Urinary bladder (tissue), 4 donors: ENCODE data around the gene MRPL1. TPM values are rescaled to one million over a fixed set of nuclear protein-coding genes. Genes with fewer than 3 reads are reported as not detected.
"Not testable (repeated sequence)": the region's sequence is repeated elsewhere in the genome, so short reads cannot be mapped to it uniquely, and the experiment has no call there.

Source experiments
- DNase-seq: peaks from one replicate; pipeline ENCODE4 v3.0.0-alpha.2; 2015; ENCODE audit errors: extremely low spot score
- H3K27ac ChIP-seq: one replicate; pipeline ENCODE4 v1.5.1; 2013; ENCODE audit warnings: low read depth, mild to moderate bottlenecking, moderate library complexity
- H3K36me3 ChIP-seq: one replicate; pipeline ENCODE4 v1.6.1; 2013; ENCODE audit warnings: mild to moderate bottlenecking, moderate library complexity; ENCODE audit not compliant: insufficient read depth
- H3K4me1 ChIP-seq: one replicate; pipeline ENCODE4 v1.6.1; 2013; ENCODE audit warnings: mild to moderate bottlenecking, moderate library complexity; ENCODE audit not compliant: insufficient read depth
- H3K4me3 ChIP-seq: one replicate; pipeline ENCODE4 v1.5.1; 2013; ENCODE audit warnings: low read depth, low read length
- WGBS: extraction: QIAGEN DNeasy Blood & Tissue Kit; methylation state at CpG from one replicate; pipeline ENCODE4 v1.1.7; 2013; 5-methylcytosine and 5-hydroxymethylcytosine counted together
- polyA plus RNA-seq: library from polyadenylated mRNA; stranded (reverse); fragments of 200-250 nt; gene quantifications from one replicate; pipeline ENCODE4 v1.2.3, GENCODE V29; 2013
- total RNA-seq: library from RNA; depleted of rRNA; stranded (reverse); fragments of >200 nt; gene quantifications from one replicate; pipeline ENCODE4 v1.2.3, GENCODE V29; 2014
- donor health status: healthy with polysubstance abuse.
- donor health status: healthy.

The MRPL1 gene
- total and polyA plus RNA-seq, 2 donors: 22.8 to 42.8 TPM

DNA sequence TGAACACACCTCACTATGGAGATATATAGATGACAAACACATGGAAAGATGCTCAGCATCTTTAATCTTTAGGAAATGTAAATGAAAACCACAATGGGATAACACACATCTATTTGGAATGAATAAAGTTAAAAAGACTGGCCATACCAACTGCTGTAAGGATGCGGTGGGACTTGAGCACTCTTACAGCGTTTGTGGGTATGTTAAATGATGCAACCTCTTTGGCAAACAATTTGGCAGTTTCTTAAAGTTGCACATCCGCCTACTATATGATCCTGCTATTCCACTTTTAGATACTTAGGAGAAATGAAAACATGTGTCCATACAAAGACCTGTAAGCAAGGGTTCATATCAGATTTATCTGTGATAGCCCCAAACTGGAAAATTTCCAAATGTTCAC, 50.7 kb downstream of the MRPL1 start:
- H3K4me1 ChIP-seq: no peaks in the 10 kb centered on the region
- no peak overlapping the region for H3K4me3 ChIP-seq
- H3K27ac ChIP-seq: no peak overlapping the region
- 88% methylated on average over 3 of the region's 3 CpGs for WGBS
- DNase-seq: no peak
- peaks cover 5% of the 10 kb centered on the region for H3K36me3 ChIP-seq

DNA sequence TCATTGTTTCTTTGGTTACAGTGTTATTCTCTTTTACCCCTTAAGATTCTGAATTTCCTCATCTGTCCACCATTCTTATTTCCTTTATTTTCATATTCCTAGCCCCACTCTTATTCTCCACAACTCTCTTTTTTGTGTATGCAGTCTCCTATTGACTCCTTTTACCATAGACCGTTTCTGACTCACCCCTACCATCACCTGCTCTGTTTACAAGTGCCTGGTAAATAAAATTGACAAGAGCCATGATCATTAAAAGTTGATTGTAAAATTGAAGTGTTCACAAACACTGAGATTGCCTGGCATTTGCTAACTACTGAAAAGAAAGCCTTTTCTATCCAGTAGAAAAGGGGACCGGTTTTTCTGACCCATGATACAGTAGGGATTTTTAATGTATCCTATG, 54.4 kb downstream of the MRPL1 start:
- Histone ChIP-seq H3K27ac (no peak overlapping the region), H3K4me1 (no peaks in the 10 kb centered on the region), H3K36me3 (no peaks in the 10 kb centered on the region), H3K4me3 (no peak overlapping the region)
- WGBS: 91% methylated on average over 2 of the region's 2 CpGs
- no peak for DNase-seq

- DNase-seq: no peak
- Histone ChIP-seq H3K4me3 (no peak overlapping the region), H3K36me3 (no peaks in the 10 kb centered on the region), H3K27ac (no peak overlapping the region), H3K4me1 (no peaks in the 10 kb centered on the region)
- WGBS: 95% methylated on average over 5 of the region's 5 CpGs
Measured at GRCh38 chr4:77917601-77918000, 55.0 kb downstream of the MRPL1 start.

DNA sequence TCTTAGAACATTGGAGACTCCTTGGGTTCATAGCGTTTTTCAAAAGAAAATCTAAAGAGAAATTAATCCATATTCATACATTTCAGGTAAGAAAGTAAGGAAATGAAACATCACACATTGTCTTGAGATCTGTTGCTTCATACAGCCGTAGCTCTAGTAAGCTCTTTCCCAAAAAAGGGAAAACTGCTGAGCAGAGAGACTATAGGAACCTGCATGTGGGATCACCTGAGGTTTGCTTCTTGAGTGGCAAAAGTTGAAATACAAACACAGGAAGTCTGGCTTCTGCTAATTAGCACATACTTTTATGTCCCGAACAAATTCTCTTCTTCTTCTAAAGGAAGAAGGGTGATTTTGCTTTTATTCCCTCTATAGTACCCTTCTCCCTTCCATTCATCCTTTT, 57.7 kb downstream of the MRPL1 start:
- 80% methylated on average over 3 of the region's 3 CpGs for WGBS
- no peak for DNase-seq
- Histone ChIP-seq H3K27ac (no peak overlapping the region), H3K36me3 (peaks cover 3% of the 10 kb centered on the region), H3K4me3 (no peak overlapping the region), H3K4me1 (no peaks in the 10 kb centered on the region)

DNA sequence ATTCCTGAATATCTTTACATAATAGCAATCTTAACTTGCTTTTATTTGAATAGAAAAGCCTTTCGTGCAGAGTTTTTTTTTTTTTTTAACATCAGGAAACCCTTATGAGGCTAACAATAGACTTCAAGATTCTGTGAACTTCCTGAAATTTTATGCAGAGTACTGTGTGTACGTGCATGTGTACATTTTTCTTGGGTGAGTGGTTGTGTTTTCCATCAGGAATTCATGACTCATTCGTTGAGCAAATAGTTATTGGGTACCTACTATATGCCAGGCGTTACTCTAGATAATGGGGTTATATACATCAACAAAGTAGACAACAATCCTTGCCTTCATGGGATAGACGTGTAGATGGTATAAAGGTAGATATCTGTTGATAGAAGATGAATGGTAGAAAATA, 59.1 kb downstream of the MRPL1 start:
- 75% methylated on average over 5 of the region's 5 CpGs for WGBS
- DNase-seq: no peak
- Histone ChIP-seq H3K36me3 (peaks cover 3% of the 10 kb centered on the region), H3K4me1 (no peaks in the 10 kb centered on the region), H3K27ac (no peak overlapping the region), H3K4me3 (no peak overlapping the region)

- Histone ChIP-seq H3K36me3 (peaks cover 3% of the 10 kb centered on the region), H3K4me1 (no peaks in the 10 kb centered on the region), H3K4me3 (no peak overlapping the region), H3K27ac (no peak overlapping the region)
- DNase-seq: no peak
- 97% methylated on average over 4 of the region's 4 CpGs for WGBS
Measured at GRCh38 chr4:77922158-77923094, 59.8 kb downstream of the MRPL1 start.

DNA sequence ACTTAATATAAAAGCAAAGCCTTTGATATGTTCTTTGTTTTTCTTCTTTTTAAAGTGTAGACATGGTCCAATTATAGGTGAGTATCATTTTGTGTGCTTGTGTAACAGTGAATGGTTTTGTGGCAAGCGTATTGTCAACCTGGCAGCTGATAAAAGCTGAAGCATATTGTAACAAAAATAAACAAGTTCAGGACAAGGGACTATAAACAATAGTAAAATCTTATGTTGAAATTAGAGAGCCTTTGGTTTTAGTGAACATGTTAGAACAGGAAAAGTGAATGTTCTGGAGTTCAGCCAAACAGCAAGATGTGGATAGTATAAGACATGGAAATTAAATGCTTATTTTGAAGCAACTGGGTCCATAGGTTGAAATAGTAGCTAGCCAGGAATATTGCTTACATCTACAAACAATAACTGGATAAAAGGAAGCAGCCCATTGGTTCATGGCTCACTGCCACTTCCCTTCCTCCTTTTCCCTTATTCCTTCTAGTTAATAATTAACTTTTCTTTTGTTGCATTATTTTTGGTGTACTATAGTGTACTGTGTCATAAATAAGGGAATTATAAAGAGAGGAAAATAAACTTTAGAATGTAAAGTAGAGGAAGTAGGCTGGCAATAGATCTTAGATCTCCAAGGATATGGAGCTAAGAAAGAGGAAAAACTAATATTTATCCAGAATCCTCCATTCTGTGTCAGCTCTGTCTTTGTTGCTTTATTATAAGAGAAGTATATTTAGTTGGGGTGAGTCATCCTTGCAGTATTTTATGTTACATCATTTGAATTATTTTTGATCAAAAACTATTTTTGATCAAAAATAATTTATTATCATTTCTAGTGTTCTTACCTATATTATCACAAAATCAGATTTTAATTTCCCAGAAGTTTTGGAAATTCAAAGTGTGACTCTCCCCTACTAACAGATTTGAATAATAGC, 65.6 kb downstream of the MRPL1 start:
- Histone ChIP-seq H3K4me3 (no peak overlapping the region), H3K4me1 (no peaks in the 10 kb centered on the region), H3K27ac (no peak overlapping the region), H3K36me3 (peaks cover 3% of the 10 kb centered on the region)
- peak; percentile 49 for DNase-seq
- WGBS: 54% methylated on average over 1 of the region's 1 CpG

DNA sequence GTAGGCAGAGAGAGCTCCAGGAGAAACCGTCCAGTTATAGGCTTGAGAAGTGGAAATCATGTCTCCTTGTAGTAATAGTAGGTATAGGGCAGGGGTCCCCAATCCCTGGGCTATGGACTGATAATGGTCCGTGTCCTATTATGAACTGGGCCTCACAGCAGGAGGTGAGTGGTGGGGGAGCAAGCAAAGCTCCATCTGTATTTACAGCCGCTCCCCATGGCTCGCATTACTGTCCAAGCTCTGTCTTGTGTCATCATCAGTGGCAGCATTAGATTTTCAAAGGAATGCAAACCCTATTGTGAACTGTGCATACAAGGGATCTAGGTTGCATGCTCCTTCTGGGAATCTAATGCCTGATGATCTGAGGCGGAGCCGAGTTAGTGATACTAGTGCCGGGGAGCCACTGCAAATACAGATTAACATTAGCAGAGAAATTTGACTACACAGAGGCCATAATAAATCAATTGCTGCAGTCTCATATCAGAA, 67.6 kb downstream of the MRPL1 start:
- no peak overlapping the region for H3K27ac ChIP-seq
- no peaks in the 10 kb centered on the region for H3K4me1 ChIP-seq
- H3K36me3 ChIP-seq: no peaks in the 10 kb centered on the region
- WGBS: 92% methylated on average over 7 of the region's 7 CpGs
- no peak for DNase-seq
- H3K4me3 ChIP-seq: no peak overlapping the region

DNA sequence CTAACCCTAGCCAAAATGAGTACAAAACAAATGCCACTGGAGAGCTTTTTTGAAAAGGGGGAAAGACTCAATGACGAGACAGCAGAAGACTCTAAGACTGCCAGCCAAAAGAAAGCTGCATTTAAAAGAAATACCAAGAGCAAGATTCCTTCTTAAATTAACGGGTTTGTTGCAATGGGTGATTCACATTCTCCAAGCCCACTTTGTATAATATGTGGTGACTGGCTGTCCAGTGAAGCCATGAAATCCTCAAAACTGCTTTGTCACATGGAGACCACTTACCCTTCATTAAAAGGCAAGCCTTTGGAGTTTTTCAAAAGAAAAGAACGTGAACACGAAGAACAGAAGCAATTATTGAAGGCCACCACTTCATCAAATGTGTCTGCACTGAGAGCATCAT, 68.2 kb downstream of the MRPL1 start:
- no peak for DNase-seq
- no peaks in the 10 kb centered on the region for H3K36me3 ChIP-seq
- H3K4me1 ChIP-seq: no peaks in the 10 kb centered on the region
- no peak overlapping the region for H3K27ac ChIP-seq
- no peak overlapping the region for H3K4me3 ChIP-seq
- WGBS: 95% methylated on average over 4 of the region's 4 CpGs

DNA sequence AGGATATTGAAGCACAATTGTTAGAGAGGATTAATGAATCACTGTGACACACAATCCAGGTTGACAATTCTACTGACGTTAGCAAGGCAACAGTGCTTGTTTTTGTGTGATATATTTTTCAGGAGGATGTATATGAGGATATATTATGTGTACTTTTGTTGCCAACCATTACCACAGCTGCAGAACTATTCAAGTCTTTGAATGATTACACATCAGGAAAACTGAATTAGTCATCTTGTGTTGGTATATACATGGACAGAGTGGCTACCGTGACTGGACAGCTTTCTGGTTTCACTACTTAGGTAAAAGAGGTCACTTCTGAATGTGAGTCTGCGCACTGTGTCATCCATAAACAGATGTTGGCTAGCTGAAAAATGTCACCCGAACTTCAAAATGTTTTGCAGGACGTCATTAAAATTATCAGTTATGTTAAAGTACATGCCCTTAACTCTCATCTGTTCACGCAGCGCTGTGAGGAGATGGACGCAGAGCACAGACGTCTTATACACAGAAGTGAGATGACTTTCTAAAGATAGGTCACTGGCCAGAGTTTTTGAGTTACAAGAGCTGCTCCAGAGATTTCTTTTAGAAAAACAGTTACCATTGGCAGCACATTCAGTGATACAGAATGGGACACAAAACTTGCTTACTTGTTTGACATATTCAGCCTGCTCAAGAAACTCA, 69.0 kb downstream of the MRPL1 start:
- Histone ChIP-seq H3K4me3 (no peak overlapping the region), H3K36me3 (no peaks in the 10 kb centered on the region), H3K4me1 (no peaks in the 10 kb centered on the region), H3K27ac (no peak overlapping the region)
- WGBS: 79% methylated on average over 9 of the region's 9 CpGs
- DNase-seq: no peak

- DNase-seq: no peak
- Histone ChIP-seq H3K4me3 (no peak overlapping the region), H3K36me3 (peaks cover 2% of the 10 kb centered on the region), H3K4me1 (no peaks in the 10 kb centered on the region), H3K27ac (no peak overlapping the region)
- WGBS: 100% methylated on average over 1 of the region's 1 CpG
Measured at GRCh38 chr4:77938560-77938959, 75.9 kb downstream of the MRPL1 start.

DNA sequence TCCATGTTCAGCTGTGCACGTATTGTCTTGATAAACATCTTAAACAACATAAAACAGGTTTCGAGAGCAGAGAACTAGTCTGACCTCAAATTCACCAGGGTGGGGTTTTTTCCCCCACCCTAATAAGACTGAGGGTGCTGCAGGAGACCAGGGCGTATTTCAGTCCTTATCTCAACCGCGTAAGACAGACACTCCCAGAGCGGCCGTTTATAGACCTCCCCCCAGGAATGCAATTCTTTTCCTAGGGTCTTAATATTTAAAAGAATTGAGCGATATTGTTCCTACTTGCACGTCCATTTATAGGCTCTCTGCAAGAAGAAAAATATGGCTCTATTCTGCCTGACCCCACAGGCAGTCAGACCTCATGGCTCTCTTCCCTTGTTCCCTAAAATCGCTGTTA, 83.3 kb downstream of the MRPL1 start:
- DNase-seq, H3K4me1 ChIP-seq, H3K27ac ChIP-seq, H3K4me3 ChIP-seq, H3K36me3 ChIP-seq: not testable (repeated sequence)
- WGBS: 96% methylated on average over 10 of the region's 10 CpGs

- 97% methylated on average over 1 of the region's 1 CpG for WGBS
- no peak for DNase-seq
- Histone ChIP-seq H3K36me3 (no peaks in the 10 kb centered on the region), H3K27ac (no peak overlapping the region), H3K4me1 (no peaks in the 10 kb centered on the region), H3K4me3 (no peak overlapping the region)
Measured at GRCh38 chr4:77950203-77950602, 87.6 kb downstream of the MRPL1 start.
